RWPE2 (cell line): Measurements from ENCODE around the gene IL32.

Source experiments
- ATAC-seq: fragments of 200-7000 bp; cut with Tn5 transposase; 3 replicates; pipeline ENCODE4 v1.9.1; 2021; ENCODE audit warnings: low read depth
- DNase-seq: peaks from one replicate; pipeline ENCODE4 v3.0.0-alpha.2; 2020; ENCODE audit warnings: low spot score
- H3K27ac ChIP-seq: fragments of 450-650 bp; 2 replicates; pipeline ENCODE4 v1.5.1; 2017; ENCODE audit warnings: mild to moderate bottlenecking; ENCODE audit not compliant: poor library complexity, severe bottlenecking
- H3K27me3 ChIP-seq: fragments of 250-450 bp; sonication (Bioruptor Pico); 2 replicates; pipeline ENCODE4 v1.5.1; 2021; ENCODE audit warnings: mild to moderate bottlenecking, moderate library complexity; ENCODE audit not compliant: insufficient read depth, poor library complexity, severe bottlenecking
- H3K36me3 ChIP-seq: fragments of 250-450 bp; sonication (Bioruptor Pico); 2 replicates; pipeline ENCODE4 v1.5.1; 2020; ENCODE audit warnings: low read depth, mild to moderate bottlenecking, moderate library complexity
- H3K4me1 ChIP-seq: fragments of 250-450 bp; sonication (Bioruptor Pico); 2 replicates; pipeline ENCODE4 v1.5.1; 2021; ENCODE audit warnings: mild to moderate bottlenecking, moderate library complexity; ENCODE audit not compliant: insufficient read depth, poor library complexity, severe bottlenecking
- H3K4me3 ChIP-seq: fragments of 250-450 bp; sonication (Bioruptor Pico); 2 replicates; pipeline ENCODE4 v1.5.1; 2021; ENCODE audit warnings: mild to moderate bottlenecking, moderate library complexity; ENCODE audit not compliant: severe bottlenecking
- H3K9me3 ChIP-seq: fragments of 250-450 bp; sonication (Bioruptor Pico); 2 replicates; pipeline ENCODE4 v1.5.1; 2021; ENCODE audit warnings: mild to moderate bottlenecking, moderate library complexity; ENCODE audit not compliant: severe bottlenecking
- TF ChIP-seq, protein P1 (sequence below): fragments of 450-650 bp; IDR thresholded peaks from one replicate; pipeline ENCODE4 v1.5.1; 2017; ENCODE audit warnings: mild to moderate bottlenecking, moderate library complexity; ENCODE audit not compliant: poor library complexity, severe bottlenecking

IL32 gene

DNA sequence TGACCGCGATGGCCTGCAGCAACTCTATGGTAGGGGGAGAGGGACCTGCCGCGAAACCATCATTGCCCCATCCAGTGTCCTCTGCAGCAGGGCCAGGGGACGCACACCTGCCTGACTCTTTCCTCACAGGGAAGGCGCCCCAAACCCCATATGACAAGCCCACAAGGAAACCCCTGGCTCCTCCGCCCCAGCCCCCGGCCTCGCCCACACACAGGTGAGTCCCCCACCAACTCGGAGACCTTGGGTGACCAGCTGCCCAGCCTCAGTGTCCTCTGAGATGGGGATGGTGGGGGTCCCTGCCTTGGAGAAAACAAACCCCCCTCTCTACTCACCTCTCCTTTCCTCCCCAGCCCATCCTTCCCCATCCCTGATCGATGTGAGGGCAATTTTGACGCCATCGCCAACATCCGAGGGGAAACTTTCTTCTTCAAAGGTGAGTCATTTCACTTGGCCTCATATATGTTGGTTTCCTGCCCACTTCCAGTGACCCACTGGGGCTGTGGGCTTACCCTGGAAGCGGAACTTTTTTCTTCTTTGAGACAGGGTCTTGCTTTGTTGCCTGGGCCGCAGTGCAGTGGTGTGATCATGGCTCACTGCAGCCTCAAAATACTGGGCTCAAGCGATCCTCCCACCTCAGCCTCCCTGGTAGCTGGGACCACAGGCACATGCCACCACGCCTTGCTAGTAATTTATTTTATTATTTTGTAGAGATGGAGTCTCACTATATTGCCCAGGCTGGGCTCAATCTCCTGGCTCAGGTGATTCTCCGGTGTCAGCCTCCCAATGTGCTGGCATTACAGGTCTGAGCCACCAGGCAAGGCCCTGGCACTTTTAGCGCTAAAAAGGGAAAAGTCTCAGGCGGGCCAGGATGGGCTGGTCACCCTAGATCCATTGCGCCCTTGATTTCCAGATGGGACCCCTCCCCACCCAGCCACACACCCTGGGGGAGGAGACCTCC, 8.0 kb upstream of the IL32 start:
- H3K4me3 ChIP-seq = no peak overlapping the region
- no peaks in the 10 kb centered on the region for H3K27me3 ChIP-seq
- TF ChIP-seq, protein P1, sequence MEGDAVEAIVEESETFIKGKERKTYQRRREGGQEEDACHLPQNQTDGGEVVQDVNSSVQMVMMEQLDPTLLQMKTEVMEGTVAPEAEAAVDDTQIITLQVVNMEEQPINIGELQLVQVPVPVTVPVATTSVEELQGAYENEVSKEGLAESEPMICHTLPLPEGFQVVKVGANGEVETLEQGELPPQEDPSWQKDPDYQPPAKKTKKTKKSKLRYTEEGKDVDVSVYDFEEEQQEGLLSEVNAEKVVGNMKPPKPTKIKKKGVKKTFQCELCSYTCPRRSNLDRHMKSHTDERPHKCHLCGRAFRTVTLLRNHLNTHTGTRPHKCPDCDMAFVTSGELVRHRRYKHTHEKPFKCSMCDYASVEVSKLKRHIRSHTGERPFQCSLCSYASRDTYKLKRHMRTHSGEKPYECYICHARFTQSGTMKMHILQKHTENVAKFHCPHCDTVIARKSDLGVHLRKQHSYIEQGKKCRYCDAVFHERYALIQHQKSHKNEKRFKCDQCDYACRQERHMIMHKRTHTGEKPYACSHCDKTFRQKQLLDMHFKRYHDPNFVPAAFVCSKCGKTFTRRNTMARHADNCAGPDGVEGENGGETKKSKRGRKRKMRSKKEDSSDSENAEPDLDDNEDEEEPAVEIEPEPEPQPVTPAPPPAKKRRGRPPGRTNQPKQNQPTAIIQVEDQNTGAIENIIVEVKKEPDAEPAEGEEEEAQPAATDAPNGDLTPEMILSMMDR = no peak
- ATAC-seq (no peak), DNase-seq (no peak)
- no peaks in the 10 kb centered on the region for H3K36me3 ChIP-seq
- no peaks in the 10 kb centered on the region for H3K4me1 ChIP-seq
- no peaks in the 10 kb centered on the region for H3K9me3 ChIP-seq
- H3K27ac ChIP-seq = no peak overlapping the region

DNA sequence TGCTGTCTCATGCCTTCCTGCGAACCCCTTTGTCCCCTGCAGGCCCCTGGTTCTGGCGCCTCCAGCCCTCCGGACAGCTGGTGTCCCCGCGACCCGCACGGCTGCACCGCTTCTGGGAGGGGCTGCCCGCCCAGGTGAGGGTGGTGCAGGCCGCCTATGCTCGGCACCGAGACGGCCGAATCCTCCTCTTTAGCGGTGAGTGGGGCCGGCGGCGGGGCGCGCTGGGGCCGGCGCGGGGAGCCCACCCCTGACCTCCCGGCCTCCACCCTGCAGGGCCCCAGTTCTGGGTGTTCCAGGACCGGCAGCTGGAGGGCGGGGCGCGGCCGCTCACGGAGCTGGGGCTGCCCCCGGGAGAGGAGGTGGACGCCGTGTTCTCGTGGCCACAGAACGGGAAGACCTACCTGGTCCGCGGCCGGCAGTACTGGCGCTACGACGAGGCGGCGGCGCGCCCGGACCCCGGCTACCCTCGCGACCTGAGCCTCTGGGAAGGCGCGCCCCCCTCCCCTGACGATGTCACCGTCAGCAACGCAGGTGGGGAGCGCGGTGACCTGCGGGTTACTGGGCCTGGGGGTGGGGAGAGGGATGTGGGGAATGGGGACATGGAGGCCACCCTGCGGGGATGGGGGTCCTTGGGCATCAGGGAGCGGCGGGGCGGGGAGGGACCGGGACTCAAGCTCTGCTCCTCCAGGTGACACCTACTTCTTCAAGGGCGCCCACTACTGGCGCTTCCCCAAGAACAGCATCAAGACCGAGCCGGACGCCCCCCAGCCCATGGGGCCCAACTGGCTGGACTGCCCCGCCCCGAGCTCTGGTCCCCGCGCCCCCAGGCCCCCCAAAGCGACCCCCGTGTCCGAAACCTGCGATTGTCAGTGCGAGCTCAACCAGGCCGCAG, 7.1 kb upstream of the IL32 start:
- Histone ChIP-seq H3K36me3 (no peaks in the 10 kb centered on the region), H3K4me3 (peak overlapping the region; percentile 98), H3K9me3 (no peaks in the 10 kb centered on the region), H3K27me3 (no peaks in the 10 kb centered on the region), H3K4me1 (no peaks in the 10 kb centered on the region), H3K27ac (peak overlapping the region; percentile 35)
- TF ChIP-seq, protein P1 = no peak
- ATAC-seq = peak; percentile 40
- no peak for DNase-seq

DNA sequence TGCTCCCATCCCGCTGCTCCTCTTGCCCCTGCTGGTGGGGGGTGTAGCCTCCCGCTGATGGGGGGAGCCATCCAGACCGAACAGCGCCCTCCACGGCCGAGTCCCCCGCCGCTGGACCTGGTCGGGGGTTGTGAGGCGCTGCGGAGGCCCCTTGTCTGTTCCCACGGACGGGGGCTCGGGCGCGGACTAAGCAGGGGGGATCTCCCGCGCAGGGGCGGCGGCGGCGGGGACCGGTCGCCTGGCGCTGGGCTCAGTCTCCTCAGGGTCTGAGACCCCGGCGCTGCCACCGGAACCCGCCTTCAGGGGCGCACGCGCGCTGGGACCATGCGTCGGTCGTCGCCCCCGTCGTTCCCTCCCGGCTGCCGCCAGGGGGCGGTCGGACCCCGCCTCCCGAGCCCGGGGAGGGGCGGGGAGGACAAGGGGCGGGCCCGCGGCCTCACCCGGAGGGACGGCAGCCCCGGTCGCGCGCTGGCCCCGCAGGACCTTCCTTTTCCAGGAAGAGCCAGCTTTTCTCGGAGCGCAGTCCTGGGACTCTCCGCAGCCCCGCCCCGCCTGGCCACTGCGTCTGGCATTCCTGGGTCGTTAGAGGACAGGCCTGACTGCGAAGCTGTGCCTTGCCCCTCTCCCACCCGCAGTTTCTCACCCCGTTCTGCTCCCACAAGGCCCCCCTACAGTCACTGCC, 6.3 kb upstream of the IL32 start:
- no peaks in the 10 kb centered on the region for H3K4me1 ChIP-seq
- peak overlapping the region; percentile 35 for H3K27ac ChIP-seq
- no peaks in the 10 kb centered on the region for H3K27me3 ChIP-seq
- no peaks in the 10 kb centered on the region for H3K36me3 ChIP-seq
- TF ChIP-seq, protein P1 = peak; percentile 98
- no peak for DNase-seq
- H3K4me3 ChIP-seq = peak overlapping the region; percentile 98
- no peaks in the 10 kb centered on the region for H3K9me3 ChIP-seq
- peak; percentile 87 for ATAC-seq

DNA sequence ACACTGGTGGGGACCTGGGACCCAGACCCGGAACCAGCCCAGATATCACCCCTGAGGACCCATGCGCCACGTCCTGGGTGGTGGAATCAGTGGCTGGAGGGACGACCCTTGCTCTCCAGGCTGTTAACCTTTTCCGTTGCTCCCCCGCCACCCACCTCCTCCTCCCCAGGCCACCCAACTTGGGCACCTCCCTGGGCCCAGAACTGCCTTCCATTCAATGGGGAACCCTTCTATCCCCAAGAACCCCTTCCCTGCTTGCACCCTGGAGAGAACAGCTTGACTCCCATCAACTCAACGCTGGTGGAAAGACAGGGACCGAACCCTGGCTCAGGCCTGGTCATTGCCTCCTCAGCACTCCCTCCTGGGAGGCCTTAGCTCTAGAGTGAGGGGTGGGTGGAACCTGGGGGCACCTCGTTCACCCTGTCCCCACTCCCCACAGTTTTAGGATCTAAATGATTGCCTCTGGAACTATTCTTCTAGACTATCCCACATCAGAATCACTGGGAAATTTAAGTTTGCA, 5.7 kb upstream of the IL32 start:
- peak overlapping the region; percentile 35 for H3K27ac ChIP-seq
- no peaks in the 10 kb centered on the region for H3K27me3 ChIP-seq
- H3K36me3 ChIP-seq = no peaks in the 10 kb centered on the region
- H3K9me3 ChIP-seq = no peaks in the 10 kb centered on the region
- no peak for ATAC-seq
- H3K4me1 ChIP-seq = peaks cover under 1% of the 10 kb centered on the region
- TF ChIP-seq, protein P1 = no peak
- peak overlapping the region; percentile 98 for H3K4me3 ChIP-seq
- no peak for DNase-seq
